Measurements from ENCODE around the gene RAP1GAP2. TPM values are rescaled to one million over a fixed set of nuclear protein-coding genes. Genes with fewer than 3 reads are reported as not detected.

Gene RAP1GAP2
- total RNA-seq, 1 donor from 2014 or later: 10.6 TPM

DNA sequence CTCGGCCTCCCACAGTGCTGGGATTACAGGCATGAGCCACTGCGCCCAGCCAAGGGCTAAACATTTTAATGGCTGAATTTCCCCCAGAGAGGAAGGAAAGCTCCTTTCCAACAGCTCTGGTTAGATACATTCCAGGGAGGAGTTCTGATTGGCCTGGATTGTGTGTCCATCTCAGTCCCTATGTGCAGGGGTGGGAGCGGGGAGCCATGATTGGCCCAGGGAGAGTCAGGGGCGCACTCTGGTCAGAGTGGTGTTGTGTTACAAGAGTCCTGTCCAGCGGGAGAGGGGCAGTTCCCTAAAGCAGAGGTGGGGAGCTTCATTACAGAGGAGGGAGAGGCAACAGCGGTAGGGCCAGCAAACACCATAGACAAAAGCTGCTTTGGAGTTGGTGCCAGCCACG lies 75.0 kb downstream of the RAP1GAP2 start:
- Mint-ChIP-seq H3K9me3 (ENCODE audit: unreplicated experiment) (no peaks in the 10 kb centered on the region), H3K27ac (ENCODE audit: unreplicated experiment) (no peak overlapping the region), H3K4me3 (ENCODE audit: unreplicated experiment) (no peak overlapping the region)

GRCh38 chr17:2871720-2872119 lies 75.5 kb downstream of the RAP1GAP2 start:
- H3K36me3 Mint-ChIP-seq (ENCODE audit: low read depth, unreplicated experiment): peaks cover 3% of the 10 kb centered on the region
- no peaks in the 10 kb centered on the region for H3K9me3 Mint-ChIP-seq (ENCODE audit: unreplicated experiment)
- H3K4me3 Mint-ChIP-seq (ENCODE audit: unreplicated experiment): no peak overlapping the region
- H3K27me3 Mint-ChIP-seq (ENCODE audit: unreplicated experiment): peaks cover 3% of the 10 kb centered on the region
- no peak for TF ChIP-seq CTCF (IDR thresholded peaks at IDR 0.05; ENCODE audit: unreplicated experiment)
- DNase-seq (ENCODE audit: low spot score): no peak
- H3K27ac Mint-ChIP-seq (ENCODE audit: unreplicated experiment): no peak overlapping the region
- peaks cover 8% of the 10 kb centered on the region for H3K4me1 Mint-ChIP-seq (ENCODE audit: unreplicated experiment)

More for the DNA sequence above, 75.0 kb downstream of the RAP1GAP2 start:
- no peak for DNase-seq (ENCODE audit: low spot score)
- Mint-ChIP-seq H3K36me3 (ENCODE audit: low read depth, unreplicated experiment) (peaks cover 3% of the 10 kb centered on the region), H3K4me1 (ENCODE audit: unreplicated experiment) (peaks cover 8% of the 10 kb centered on the region), H3K27me3 (ENCODE audit: unreplicated experiment) (peaks cover 3% of the 10 kb centered on the region)
- no peak for TF ChIP-seq CTCF (IDR thresholded peaks at IDR 0.05; ENCODE audit: unreplicated experiment)

DNA sequence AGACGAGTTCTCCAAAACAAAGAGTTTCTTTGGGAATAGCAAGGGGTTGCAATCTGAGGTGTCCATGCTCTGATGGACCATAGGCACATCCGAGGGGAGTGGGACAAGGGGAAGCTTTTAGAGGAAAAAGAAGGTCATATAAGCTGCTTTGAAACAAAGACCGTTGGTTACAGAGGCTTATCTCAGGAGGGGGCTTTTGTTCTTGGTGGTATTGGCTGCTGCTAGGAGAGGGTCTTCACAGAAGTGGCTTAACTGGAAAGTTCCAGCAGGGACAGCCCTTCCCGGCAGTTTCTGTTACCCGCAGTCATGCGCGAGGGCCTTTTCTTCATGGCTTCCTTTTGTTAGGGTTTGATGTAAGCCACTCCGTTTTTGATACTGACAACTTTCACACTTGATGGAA lies 76.0 kb downstream of the RAP1GAP2 start:
- no peak overlapping the region for H3K4me3 Mint-ChIP-seq (ENCODE audit: unreplicated experiment)
- no peaks in the 10 kb centered on the region for H3K9me3 Mint-ChIP-seq (ENCODE audit: unreplicated experiment)
- H3K4me1 Mint-ChIP-seq (ENCODE audit: unreplicated experiment): peaks cover 8% of the 10 kb centered on the region
- no peak for DNase-seq (ENCODE audit: low spot score)
- TF ChIP-seq CTCF (IDR thresholded peaks at IDR 0.05; ENCODE audit: unreplicated experiment): no peak
- no peak overlapping the region for H3K27ac Mint-ChIP-seq (ENCODE audit: unreplicated experiment)
- peaks cover 3% of the 10 kb centered on the region for H3K27me3 Mint-ChIP-seq (ENCODE audit: unreplicated experiment)
- peaks cover 3% of the 10 kb centered on the region for H3K36me3 Mint-ChIP-seq (ENCODE audit: low read depth, unreplicated experiment)

- Mint-ChIP-seq H3K4me1 (ENCODE audit: unreplicated experiment) (peaks cover 8% of the 10 kb centered on the region), H3K9me3 (ENCODE audit: unreplicated experiment) (no peaks in the 10 kb centered on the region), H3K36me3 (ENCODE audit: low read depth, unreplicated experiment) (peaks cover 3% of the 10 kb centered on the region), H3K27ac (ENCODE audit: unreplicated experiment) (no peak overlapping the region), H3K4me3 (ENCODE audit: unreplicated experiment) (no peak overlapping the region), H3K27me3 (ENCODE audit: unreplicated experiment) (peaks cover 3% of the 10 kb centered on the region)
- TF ChIP-seq CTCF (IDR thresholded peaks at IDR 0.05; ENCODE audit: unreplicated experiment): no peak
- DNase-seq (ENCODE audit: low spot score): no peak
Observed at GRCh38 chr17:2874189-2874686, 78.0 kb downstream of the RAP1GAP2 start.

GRCh38 chr17:2875608-2876007 lies 79.4 kb downstream of the RAP1GAP2 start:
- H3K27ac Mint-ChIP-seq (ENCODE audit: unreplicated experiment): no peak overlapping the region

More at GRCh38 chr17:2875608-2876007, 79.4 kb downstream of the RAP1GAP2 start:
- H3K36me3 Mint-ChIP-seq (ENCODE audit: low read depth, unreplicated experiment): peaks cover 3% of the 10 kb centered on the region
- H3K4me1 Mint-ChIP-seq (ENCODE audit: unreplicated experiment): peaks cover 8% of the 10 kb centered on the region
- DNase-seq (ENCODE audit: low spot score): no peak
- TF ChIP-seq CTCF (IDR thresholded peaks at IDR 0.05; ENCODE audit: unreplicated experiment): no peak
- H3K9me3 Mint-ChIP-seq (ENCODE audit: unreplicated experiment): no peaks in the 10 kb centered on the region
- no peak overlapping the region for H3K4me3 Mint-ChIP-seq (ENCODE audit: unreplicated experiment)
- peaks cover 3% of the 10 kb centered on the region for H3K27me3 Mint-ChIP-seq (ENCODE audit: unreplicated experiment)
